Embryonic facial prominence (tissue), 1 donor: ENCODE measurements around the gene RAI1.

Source experiments
- DNase-seq: peaks from one replicate; pipeline ENCODE4 v3.0.0-alpha.2; 2016; ENCODE audit errors: extremely low spot score

RAI1 gene

GRCh38 chr17:17846003-17846402 lies 164.7 kb downstream of the RAI1 start:
- DNase-seq, result no peak

GRCh38 chr17:17846645-17847044 lies 165.4 kb downstream of the RAI1 start:
- no peak for DNase-seq

- DNase-seq, result no peak
Measured at GRCh38 chr17:17847118-17847689, 165.9 kb downstream of the RAI1 start.

GRCh38 chr17:17847726-17848125 lies 166.5 kb downstream of the RAI1 start:
- no peak for DNase-seq

- no peak for DNase-seq
Measured at GRCh38 chr17:17848311-17849082, 167.2 kb downstream of the RAI1 start.

- DNase-seq, result no peak
Measured at GRCh38 chr17:17849147-17849820, 168.0 kb downstream of the RAI1 start.

- no peak for DNase-seq
Measured at GRCh38 chr17:17849845-17850373, 168.7 kb downstream of the RAI1 start.

GRCh38 chr17:17851103-17852002 lies 170.1 kb downstream of the RAI1 start:
- no peak for DNase-seq

GRCh38 chr17:17852930-17853329 lies 171.7 kb downstream of the RAI1 start:
- DNase-seq, result no peak

GRCh38 chr17:17853811-17854447 lies 172.7 kb downstream of the RAI1 start:
- no peak for DNase-seq

- no peak for DNase-seq
Measured at GRCh38 chr17:17855976-17856375, 174.7 kb downstream of the RAI1 start.

GRCh38 chr17:17856386-17856785 lies 175.1 kb downstream of the RAI1 start:
- DNase-seq, result no peak

- DNase-seq, result no peak
Measured at GRCh38 chr17:17857496-17857895, 176.2 kb downstream of the RAI1 start.

- DNase-seq, result no peak
Measured at GRCh38 chr17:17859909-17860765, 178.9 kb downstream of the RAI1 start.

- DNase-seq, result no peak
Measured at GRCh38 chr17:17860766-17861107, 179.5 kb downstream of the RAI1 start.
